ENCODE measurements around the gene GDI1. TPM values are rescaled to one million over a fixed set of nuclear protein-coding genes. Genes with fewer than 3 reads are reported as not detected.
A peak's percentile ranks its signal among the peaks of the same experiment; 100 is the strongest.

GDI1 gene
- total RNA-seq, 1 donor from 2014 or later, result 48.3 TPM

DNA sequence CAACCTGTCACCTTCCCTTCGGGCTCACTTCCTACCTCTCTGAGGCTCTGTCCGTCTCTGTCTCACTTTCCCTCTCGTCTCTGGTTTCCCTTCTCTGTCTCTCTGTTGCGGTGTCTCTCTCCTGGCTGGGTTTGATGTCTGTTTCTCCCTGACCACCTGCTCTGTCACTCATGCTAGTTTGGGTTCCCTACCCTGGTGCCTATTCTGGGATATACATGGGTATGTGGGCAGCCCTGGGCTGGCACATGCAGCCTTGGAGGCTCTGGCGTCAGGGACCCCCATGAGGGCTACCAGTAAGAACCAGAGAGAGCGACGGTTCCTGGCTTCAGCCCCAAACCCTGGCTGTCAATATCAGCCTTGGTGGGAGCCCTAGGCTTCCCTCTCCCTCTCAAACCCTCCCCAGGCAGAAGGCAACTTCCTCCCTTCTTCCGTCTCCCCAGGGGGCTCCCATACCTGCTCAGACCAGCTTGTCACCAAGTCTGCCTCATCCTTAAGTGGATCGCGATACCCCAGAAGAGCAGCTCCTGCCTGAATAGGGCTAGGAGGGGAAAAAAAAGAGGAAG lies 28.2 kb upstream of the GDI1 start:
- DNase-seq (ENCODE audit: low read depth, low spot score), result no peak

- peak; percentile 67 for DNase-seq (ENCODE audit: low read depth, low spot score)
These were observed 27.6 kb upstream of the GDI1 start, which contains the start of gene DNASE1L1 for GRCh38 chrX:154409222-154409871. Gene DNASE1L1 (minus strand): TSS chrX:154409254. CDS start chrX:154405568, 3,686 bp downstream.

- no peak for DNase-seq (ENCODE audit: low read depth, low spot score)
These were observed 25.0 kb upstream of the GDI1 start for GRCh38 chrX:154411981-154412340.

- DNase-seq (ENCODE audit: low read depth, low spot score), result no peak
These were observed 24.5 kb upstream of the GDI1 start for GRCh38 chrX:154412468-154412867.

DNA sequence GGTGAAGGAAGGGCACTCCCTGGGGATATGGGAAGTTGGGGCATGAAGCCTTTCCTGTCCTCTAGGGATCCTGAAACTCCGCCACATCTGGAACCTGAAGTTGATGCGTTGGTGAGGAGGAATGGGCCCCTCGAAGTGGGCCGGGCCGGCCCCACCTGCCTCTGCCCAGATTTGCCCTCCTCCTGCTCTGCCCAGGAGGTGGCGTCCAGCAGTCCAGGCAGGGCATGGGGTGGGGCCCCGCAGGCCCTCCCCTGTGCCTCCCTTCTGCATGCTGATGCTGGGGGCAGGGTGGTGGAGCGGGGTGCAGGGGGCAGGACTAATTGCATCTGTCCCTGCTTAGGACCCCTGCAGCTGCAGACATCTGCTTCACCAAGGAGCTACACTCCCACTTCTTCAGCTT lies 23.8 kb upstream of the GDI1 start:
- no peak for DNase-seq (ENCODE audit: low read depth, low spot score)

DNA sequence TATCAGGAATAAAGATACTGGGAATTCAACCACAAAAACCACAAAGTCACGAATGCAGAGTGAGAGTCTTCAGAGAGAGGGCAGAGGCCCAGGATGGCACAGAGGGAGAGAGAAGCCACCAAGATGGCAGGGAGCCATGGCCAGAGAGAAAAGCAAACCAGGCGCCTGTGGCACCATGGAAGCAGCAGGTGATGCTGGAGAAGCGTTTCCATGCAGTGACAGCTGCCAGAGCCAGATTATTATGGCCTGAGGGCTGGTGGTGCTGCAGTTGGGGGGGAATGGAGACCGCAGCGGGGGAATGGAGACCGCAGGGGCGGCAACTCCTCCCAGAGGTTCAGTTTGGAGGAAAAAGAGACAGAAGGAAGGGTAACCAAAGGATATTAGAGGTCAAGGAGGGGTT lies 19.8 kb upstream of the GDI1 start:
- DNase-seq (ENCODE audit: low read depth, low spot score), result no peak

DNA sequence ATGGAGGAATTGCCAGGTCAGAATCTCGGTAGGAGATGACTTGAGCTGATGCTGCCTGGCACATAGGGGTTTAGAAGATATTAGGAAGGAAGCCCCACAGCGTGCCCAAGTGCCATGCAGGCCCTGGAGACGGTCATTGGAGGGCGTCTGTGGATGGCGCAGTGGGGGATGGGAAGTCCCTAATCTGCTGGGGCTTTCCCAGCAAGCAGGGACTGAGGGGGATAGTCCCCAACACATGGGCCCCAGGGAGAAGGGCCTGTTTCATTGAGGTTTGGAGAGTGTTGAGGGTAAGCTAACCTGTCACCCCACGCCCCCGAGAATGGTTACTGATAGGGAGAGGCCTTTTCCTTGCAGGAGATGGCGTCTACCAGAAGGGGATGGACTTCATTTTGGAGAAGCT lies 17.8 kb upstream of the GDI1 start:
- DNase-seq (ENCODE audit: low read depth, low spot score), result no peak

- no peak for DNase-seq (ENCODE audit: low read depth, low spot score)
These were observed 17.1 kb upstream of the GDI1 start for GRCh38 chrX:154419688-154420401.

DNA sequence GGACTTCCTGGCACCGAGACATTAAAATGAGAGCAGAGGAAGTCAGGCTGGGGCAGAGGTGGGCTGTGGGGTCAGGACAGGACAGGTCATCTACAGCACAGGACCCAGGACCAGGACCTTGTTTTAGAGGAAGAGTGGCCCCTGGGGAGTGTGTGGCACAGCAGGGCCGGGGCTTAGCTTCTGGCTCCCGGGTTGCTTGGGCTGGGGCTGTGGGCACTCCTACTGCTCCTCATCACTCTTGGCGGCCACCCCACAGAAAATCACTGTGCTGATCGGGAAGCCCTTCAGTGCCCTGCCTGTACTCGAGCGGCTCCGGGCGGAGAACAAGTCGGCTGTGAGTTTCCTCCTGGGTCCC lies 16.6 kb upstream of the GDI1 start:
- DNase-seq (ENCODE audit: low read depth, low spot score), result no peak

DNA sequence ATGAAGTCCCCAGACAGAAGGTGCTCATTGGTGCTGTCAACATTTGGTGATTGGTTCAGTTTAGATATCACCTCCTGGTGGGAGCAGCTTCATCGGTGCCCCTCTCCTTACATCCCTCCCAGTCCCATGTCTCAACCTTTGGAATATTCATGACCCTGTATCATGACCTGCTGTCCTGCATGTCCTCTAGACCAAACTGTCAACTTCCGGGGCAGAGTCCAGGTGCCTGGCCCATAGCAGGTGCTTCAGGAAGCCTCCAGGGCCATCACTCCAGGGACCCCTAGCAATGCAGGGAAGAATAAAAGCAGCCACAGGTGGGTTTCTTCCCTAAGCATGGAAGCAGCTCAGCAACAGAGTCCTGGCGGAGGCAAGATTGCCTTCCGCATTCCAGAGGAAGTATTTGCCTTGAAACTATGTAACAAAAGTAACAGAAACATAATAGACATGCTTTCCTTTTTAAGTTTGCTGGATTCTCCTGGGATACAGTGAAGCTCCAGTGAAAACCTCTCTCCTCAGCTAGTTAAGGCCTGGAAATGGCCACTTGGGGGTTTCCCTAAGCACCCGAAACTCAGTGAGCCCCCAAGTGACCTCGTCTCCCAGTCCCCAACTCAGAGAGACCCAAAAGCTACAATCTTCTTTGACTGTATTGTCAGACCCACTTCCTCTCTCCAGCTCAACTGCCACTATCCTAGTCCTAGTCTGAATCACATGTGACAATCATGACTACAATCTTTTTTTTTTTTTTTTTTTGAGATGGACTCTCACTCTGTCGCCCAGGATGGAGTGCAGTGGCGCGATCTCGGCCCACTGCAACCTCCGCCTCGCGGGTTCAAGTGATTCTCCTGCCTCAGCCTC lies 9.8 kb upstream of the GDI1 start:
- no peak for DNase-seq (ENCODE audit: low read depth, low spot score)

GRCh38 chrX:154428176-154429171 lies 8.5 kb upstream of the GDI1 start, which contains the start of gene ATP6AP1:
Gene ATP6AP1 (plus strand): TSS chrX:154428677. CDS start chrX:154428693, 16 bp downstream.
- DNase-seq (ENCODE audit: low read depth, low spot score), result peak; percentile 84

GRCh38 chrX:154429711-154430110 lies 7.2 kb upstream of the GDI1 start:
- DNase-seq (ENCODE audit: low read depth, low spot score), result no peak

DNA sequence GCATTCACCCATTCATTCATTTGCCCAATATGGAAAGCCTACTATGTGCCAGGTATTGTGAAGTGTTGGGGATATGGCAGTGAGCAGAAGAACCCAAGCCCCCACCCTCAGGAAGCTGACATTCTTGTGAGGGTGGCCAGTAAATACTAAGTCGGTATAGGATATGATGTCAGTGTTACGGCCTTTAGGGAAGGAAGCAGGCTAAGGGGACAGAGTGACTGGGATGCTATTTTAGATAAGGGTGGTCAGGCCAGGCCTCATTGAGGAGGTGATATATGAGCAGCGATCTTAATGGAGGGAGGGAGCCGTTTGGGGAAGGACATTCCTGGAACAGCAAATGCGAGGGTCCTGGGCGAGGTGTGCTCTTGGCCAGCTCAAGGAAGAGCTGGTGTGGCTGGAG lies 6.5 kb upstream of the GDI1 start:
- no peak for DNase-seq (ENCODE audit: low read depth, low spot score)

GRCh38 chrX:154430916-154431315 lies 6.0 kb upstream of the GDI1 start:
- DNase-seq (ENCODE audit: low read depth, low spot score), result no peak

DNA sequence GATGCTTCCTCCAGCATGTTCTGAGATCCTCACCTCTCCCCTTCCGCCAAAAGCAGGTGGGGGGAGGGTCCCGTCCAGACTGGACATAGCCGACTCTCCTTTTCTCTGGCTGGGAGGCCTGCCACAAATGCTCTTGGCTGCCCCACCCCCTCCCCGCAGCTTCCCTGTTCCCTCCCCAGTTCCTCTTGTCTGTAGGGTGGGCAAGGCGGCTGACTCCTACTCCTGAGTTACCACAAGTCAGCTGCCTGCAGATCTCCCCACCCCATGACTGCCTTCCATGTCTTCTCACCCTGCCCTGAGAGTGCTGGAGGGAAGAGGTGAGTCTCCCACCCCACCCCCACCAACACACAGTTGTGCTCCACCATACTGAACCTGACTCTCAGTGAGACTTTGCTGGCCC lies 5.6 kb upstream of the GDI1 start:
- no peak for DNase-seq (ENCODE audit: low read depth, low spot score)

DNA sequence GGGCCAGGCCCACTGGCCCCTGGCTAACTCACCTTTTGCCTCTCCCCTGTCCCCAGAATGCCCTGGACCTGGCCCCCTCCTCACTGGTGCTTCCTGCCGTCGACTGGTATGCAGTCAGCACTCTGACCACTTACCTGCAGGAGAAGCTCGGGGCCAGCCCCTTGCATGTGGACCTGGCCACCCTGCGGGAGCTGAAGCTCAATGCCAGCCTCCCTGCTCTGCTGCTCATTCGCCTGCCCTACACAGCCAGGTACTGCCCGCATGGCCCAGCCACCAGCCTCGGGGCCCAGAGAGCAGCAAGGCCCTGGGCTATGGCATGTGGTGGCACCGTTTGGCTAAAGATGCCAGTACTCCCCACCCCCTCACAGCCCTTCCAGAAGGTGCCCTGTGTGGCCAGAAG lies 4.7 kb upstream of the GDI1 start:
- DNase-seq (ENCODE audit: low read depth, low spot score), result no peak

- DNase-seq (ENCODE audit: low read depth, low spot score), result no peak
These were observed 3.3 kb upstream of the GDI1 start for GRCh38 chrX:154433605-154434004.

DNA sequence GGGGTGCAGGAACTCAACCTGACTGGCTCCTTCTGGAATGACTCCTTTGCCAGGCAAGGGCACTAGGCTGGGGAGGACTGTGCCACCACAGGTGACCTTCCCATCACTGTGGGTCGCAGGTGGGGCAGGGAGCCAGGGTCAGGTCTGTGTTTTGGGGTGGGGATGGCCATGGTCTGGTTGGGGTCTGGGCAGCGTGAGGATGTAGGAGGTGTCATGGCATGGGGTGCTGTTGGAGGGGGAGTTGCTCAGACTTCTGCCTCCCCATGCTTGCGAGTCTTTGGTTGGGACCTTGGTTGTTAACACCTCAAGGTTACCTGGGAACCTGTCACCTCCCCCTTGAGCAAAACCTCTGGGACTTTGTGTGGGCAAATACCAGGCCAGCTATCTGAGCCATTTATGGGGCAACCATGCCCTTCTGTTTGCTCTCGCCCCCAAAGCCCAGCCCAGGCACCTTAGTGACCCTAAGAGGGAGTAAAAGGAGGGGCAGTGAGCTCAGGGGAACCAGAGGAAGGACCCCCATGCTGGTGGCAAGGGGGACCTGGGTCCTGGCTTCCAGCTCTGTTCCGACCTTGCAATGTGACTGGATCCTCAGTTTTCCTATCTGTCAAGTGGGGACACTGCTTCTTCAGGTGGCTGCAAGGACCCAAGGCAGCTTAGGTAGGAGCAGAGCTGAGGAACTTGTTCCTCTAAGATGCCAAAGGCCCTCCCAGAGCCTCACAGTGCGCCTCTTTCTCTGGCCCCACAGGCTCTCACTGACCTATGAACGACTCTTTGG lies 2.4 kb upstream of the GDI1 start:
- DNase-seq (ENCODE audit: low read depth, low spot score), result no peak

GRCh38 chrX:154435171-154435733 lies 1.7 kb upstream of the GDI1 start:
- DNase-seq (ENCODE audit: low read depth, low spot score), result no peak

Measured in pulmonary artery endothelial cell (primary cell).